Measurements from ENCODE around the gene RECQL.
A peak's percentile ranks its signal among the peaks of the same experiment; 100 is the strongest.

The RECQL gene

DNA sequence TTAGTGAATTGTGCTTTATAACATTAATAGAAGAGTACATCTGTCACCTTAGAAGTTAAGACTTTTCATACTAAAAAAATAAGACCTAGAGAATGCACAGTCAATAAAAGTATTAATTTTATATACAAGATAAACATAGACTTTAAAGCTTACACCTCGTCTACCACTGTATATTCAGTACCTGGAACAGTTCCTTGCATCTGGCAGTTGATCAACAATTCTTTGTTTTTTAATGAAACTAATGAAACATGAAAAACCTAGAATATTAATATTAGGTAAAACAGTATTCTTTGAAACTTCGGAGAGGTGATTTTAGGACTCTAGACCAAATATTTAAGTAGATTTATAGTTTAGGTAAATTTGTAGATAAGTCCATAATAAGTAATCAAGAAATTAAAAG, 4.5 kb upstream of the RECQL start:
- CTCF ChIA-PET, result interaction anchor here (0.9 to 1.1 kb wide), 3 partner anchors 22 to 67 kb away, joined by 3 to 4 read pairs (median 3); no protein-coding TSS in a partner anchor
- Histone ChIP-seq H3K27ac (ENCODE audit: insufficient read depth in 1 of 2, low read depth in 1 of 2, low read length in 2 of 2, poor library complexity in 1 of 2, severe bottlenecking in 2 of 2) (no peak overlapping the region), H3K36me3 (ENCODE audit: control insufficient read depth in 4 of 4, insufficient read depth in 4 of 4, low read length in 3 of 4) (peaks cover 2 to 11% (median 8%) of the 10 kb centered on the region in 4 experiments), H3K27me3 (replicated peaks in 2 of 5; ENCODE audit: control insufficient read depth in 4 of 5, insufficient read depth in 5 of 5, low read length in 4 of 5) (no peaks in the 10 kb centered on the region), H3K4me1 (ENCODE audit: control extremely low read depth in 1 of 4, control insufficient read depth in 4 of 4, insufficient read depth in 4 of 4, low read length in 3 of 4) (peaks cover 7 to 20% (median 11%) of the 10 kb centered on the region in 4 experiments), H3K9me3 (ENCODE audit: control extremely low read depth in 1 of 5, control insufficient read depth in 4 of 5, insufficient read depth in 2 of 5, low read depth in 1 of 5, low read length in 4 of 5) (no peaks in the 10 kb centered on the region), H3K4me3 (ENCODE audit: control insufficient read depth in 1 of 7, extremely low read depth in 1 of 7, insufficient read depth in 4 of 7, low read depth in 2 of 7, low read length in 6 of 7) (no peak overlapping the region)
- DNase-seq, result no peak
- no CpG with 5 or more reads among the region's 2 CpGs for WGBS (ENCODE audit: insufficient coverage)
- POLR2A ChIA-PET, result interaction anchor here (0.5 kb wide), 1 partner anchor 26 kb away, joined by 4 read pairs; no protein-coding TSS in a partner anchor

DNA sequence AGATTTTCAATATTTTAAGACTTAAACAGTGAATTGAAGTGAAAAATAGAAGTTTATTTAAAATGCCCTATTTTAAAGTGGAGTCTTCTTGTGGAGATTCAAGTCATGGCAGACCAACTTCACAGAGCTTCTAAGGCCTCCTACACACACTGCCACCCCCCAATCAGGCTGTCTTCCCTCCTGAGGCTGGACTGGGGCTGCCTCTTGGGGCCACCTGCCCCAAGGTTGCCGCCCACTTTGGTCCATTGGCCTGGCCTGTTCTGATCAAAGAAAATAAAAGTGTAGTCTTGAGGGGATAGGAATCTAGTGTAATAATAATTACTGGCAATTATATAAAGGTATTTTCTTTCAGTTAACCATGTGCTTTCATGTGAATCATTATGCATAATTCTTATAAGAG, 1.4 kb upstream of the RECQL start:
- no CpG with 5 or more reads among the region's 1 CpG for WGBS (ENCODE audit: insufficient coverage)
- H3K4me3 ChIP-seq (ENCODE audit: control insufficient read depth in 1 of 7, extremely low read depth in 1 of 7, insufficient read depth in 4 of 7, low read depth in 2 of 7, low read length in 6 of 7), result peak overlapping the region in 3 of 7 experiments; percentile 90 to 95 (median 94)
- no peaks in the 10 kb centered on the region for H3K27me3 ChIP-seq (replicated peaks in 2 of 5; ENCODE audit: control insufficient read depth in 4 of 5, insufficient read depth in 5 of 5, low read length in 4 of 5)
- POLR2A ChIA-PET, result no interaction called here
- H3K36me3 ChIP-seq (ENCODE audit: control insufficient read depth in 4 of 4, insufficient read depth in 4 of 4, low read length in 3 of 4), result peaks cover 0 to 7% (median 5%) of the 10 kb centered on the region in 4 experiments
- peaks cover 12 to 31% (median 21%) of the 10 kb centered on the region in 4 experiments for H3K4me1 ChIP-seq (ENCODE audit: control extremely low read depth in 1 of 4, control insufficient read depth in 4 of 4, insufficient read depth in 4 of 4, low read length in 3 of 4)
- CTCF ChIA-PET, result no interaction called here
- no peaks in the 10 kb centered on the region for H3K9me3 ChIP-seq (ENCODE audit: control extremely low read depth in 1 of 5, control insufficient read depth in 4 of 5, insufficient read depth in 2 of 5, low read depth in 1 of 5, low read length in 4 of 5)
- peak overlapping the region in 1 of 2 experiments; percentile 88 for H3K27ac ChIP-seq (ENCODE audit: insufficient read depth in 1 of 2, low read depth in 1 of 2, low read length in 2 of 2, poor library complexity in 1 of 2, severe bottlenecking in 2 of 2)
- DNase-seq, result no peak

DNA sequence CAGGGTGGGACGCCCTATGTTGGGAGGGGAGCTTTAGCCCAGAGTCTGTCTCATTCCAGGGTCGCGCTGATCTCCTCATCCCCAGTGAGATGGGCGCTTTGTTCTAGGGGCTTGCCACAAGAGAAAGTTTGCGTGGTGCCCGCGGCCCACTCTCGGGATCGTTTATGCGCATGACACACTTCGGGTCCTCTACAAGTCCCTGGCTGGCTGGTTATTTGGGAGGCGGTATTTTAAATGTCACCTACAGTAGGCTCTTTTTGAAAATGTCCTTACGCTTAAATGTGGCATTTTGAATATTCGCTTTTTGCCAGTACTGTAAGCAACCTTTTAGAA, 695 bp upstream of the RECQL start:
- Histone ChIP-seq H3K27ac (ENCODE audit: insufficient read depth in 1 of 2, low read depth in 1 of 2, low read length in 2 of 2, poor library complexity in 1 of 2, severe bottlenecking in 2 of 2) (peak overlapping the region; percentile 78 to 88), H3K36me3 (ENCODE audit: control insufficient read depth in 4 of 4, insufficient read depth in 4 of 4, low read length in 3 of 4) (peaks cover 1 to 13% (median 7%) of the 10 kb centered on the region in 4 experiments), H3K27me3 (replicated peaks in 2 of 5; ENCODE audit: control insufficient read depth in 4 of 5, insufficient read depth in 5 of 5, low read length in 4 of 5) (no peaks in the 10 kb centered on the region), H3K4me3 (ENCODE audit: control insufficient read depth in 1 of 7, extremely low read depth in 1 of 7, insufficient read depth in 4 of 7, low read depth in 2 of 7, low read length in 6 of 7) (peak overlapping the region; percentile 82 to 95 (median 90)), H3K9me3 (ENCODE audit: control extremely low read depth in 1 of 5, control insufficient read depth in 4 of 5, insufficient read depth in 2 of 5, low read depth in 1 of 5, low read length in 4 of 5) (no peaks in the 10 kb centered on the region), H3K4me1 (ENCODE audit: control extremely low read depth in 1 of 4, control insufficient read depth in 4 of 4, insufficient read depth in 4 of 4, low read length in 3 of 4) (peaks cover 12 to 31% (median 21%) of the 10 kb centered on the region in 4 experiments)
- peak; percentile 31 to 66 (median 54) for DNase-seq
- ChIA-PET POLR2A (interaction anchor here (1.0 to 1.6 kb wide), 2 partner anchors 10 to 25 kb away, joined by 5 to 6 read pairs; no protein-coding TSS in a partner anchor), CTCF (no interaction called here)
- WGBS (ENCODE audit: insufficient coverage), result under 1% methylated on average over 14 of the region's 14 CpGs

DNA sequence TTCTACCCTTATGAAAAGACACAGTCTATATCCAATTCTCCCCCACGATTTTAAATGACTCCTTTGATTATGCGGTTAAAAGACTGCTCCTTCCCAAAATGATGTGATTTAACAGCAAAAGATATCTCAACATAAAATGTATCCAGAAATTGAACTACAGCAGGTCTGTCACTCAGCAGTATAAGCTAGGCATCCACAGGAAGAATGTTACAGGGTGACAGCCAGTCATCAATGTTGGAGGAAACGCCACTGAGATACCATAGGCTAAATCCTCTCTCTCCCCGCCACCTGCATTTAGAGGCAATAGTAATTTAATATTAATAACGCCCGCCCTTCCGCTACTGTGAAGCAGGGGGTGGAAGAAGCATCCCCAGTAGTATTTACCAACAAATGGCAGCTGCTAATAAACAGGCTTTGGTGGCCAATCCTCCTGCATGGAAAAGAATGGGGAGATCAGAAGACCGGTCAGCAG, 613 bp downstream of the RECQL start:
- no peak for DNase-seq
- ChIA-PET POLR2A (interaction anchor here (1.0 to 1.6 kb wide), 2 partner anchors 9 to 27 kb away, joined by 5 to 6 read pairs; no protein-coding TSS in a partner anchor), CTCF (no interaction called here)
- Histone ChIP-seq H3K9me3 (ENCODE audit: control extremely low read depth in 1 of 5, control insufficient read depth in 4 of 5, insufficient read depth in 2 of 5, low read depth in 1 of 5, low read length in 4 of 5) (no peaks in the 10 kb centered on the region), H3K27me3 (replicated peaks in 2 of 5; ENCODE audit: control insufficient read depth in 4 of 5, insufficient read depth in 5 of 5, low read length in 4 of 5) (no peaks in the 10 kb centered on the region), H3K36me3 (ENCODE audit: control insufficient read depth in 4 of 4, insufficient read depth in 4 of 4, low read length in 3 of 4) (peaks cover 13 to 25% (median 18%) of the 10 kb centered on the region in 4 experiments), H3K4me1 (ENCODE audit: control extremely low read depth in 1 of 4, control insufficient read depth in 4 of 4, insufficient read depth in 4 of 4, low read length in 3 of 4) (peaks cover 12 to 31% (median 21%) of the 10 kb centered on the region in 4 experiments), H3K4me3 (ENCODE audit: control insufficient read depth in 1 of 7, extremely low read depth in 1 of 7, insufficient read depth in 4 of 7, low read depth in 2 of 7, low read length in 6 of 7) (peak overlapping the region; percentile 82 to 95 (median 90)), H3K27ac (ENCODE audit: insufficient read depth in 1 of 2, low read depth in 1 of 2, low read length in 2 of 2, poor library complexity in 1 of 2, severe bottlenecking in 2 of 2) (peak overlapping the region; percentile 22 to 78)
- 0% methylated on average over 3 of the region's 8 CpGs for WGBS (ENCODE audit: insufficient coverage)

DNA sequence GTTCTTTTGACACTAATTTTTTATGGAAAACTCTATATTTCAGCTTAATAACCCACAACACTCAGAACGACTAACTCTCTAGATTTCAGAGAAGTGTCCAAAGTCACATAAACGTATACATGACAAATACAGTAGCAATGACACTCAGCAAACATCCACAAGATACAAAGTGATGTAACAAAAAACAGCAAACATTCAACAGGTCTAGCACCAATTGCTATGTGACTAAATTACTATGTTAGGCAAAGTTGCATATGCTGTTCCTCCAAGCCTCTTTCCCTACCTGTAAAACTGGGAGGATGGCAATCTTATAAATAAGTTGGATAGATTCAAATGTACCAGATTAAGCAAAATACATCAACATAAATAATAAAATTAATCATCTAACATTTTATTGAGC, 1.7 kb downstream of the RECQL start:
- POLR2A ChIA-PET, result no interaction called here
- 100% methylated on average over 1 of the region's 2 CpGs for WGBS (ENCODE audit: insufficient coverage)

DNA sequence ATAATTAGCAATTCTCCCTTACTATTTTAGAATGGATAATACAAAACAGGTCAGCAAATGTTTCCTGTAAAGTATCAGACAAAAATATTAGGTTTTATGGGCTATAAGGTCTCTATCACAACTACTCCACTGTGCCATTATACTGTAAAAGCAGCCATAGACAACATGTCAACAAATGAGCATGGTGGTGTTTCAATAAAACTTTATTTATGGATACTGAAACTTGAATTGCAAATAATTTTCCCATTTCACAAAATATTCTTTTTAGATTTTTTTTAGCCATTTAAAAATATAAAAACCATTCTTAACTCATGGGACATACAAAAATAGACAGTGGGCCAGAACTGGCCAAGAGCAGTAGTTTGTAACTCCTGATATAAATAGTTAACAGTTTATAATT, 15.4 kb downstream of the RECQL start:
- H3K27ac ChIP-seq (ENCODE audit: insufficient read depth in 1 of 2, low read depth in 1 of 2, low read length in 2 of 2, poor library complexity in 1 of 2, severe bottlenecking in 2 of 2), result no peak overlapping the region
- H3K36me3 ChIP-seq (ENCODE audit: control insufficient read depth in 4 of 4, insufficient read depth in 4 of 4, low read length in 3 of 4), result peaks cover 12 to 48% (median 32%) of the 10 kb centered on the region in 4 experiments
- no peaks in the 10 kb centered on the region for H3K27me3 ChIP-seq (replicated peaks in 2 of 5; ENCODE audit: control insufficient read depth in 4 of 5, insufficient read depth in 5 of 5, low read length in 4 of 5)
- CTCF ChIA-PET, result no interaction called here
- H3K9me3 ChIP-seq (ENCODE audit: control extremely low read depth in 1 of 5, control insufficient read depth in 4 of 5, insufficient read depth in 2 of 5, low read depth in 1 of 5, low read length in 4 of 5), result no peaks in the 10 kb centered on the region
- H3K4me3 ChIP-seq (ENCODE audit: control insufficient read depth in 1 of 7, extremely low read depth in 1 of 7, insufficient read depth in 4 of 7, low read depth in 2 of 7, low read length in 6 of 7), result no peak overlapping the region
- H3K4me1 ChIP-seq (ENCODE audit: control extremely low read depth in 1 of 4, control insufficient read depth in 4 of 4, insufficient read depth in 4 of 4, low read length in 3 of 4), result no peaks in the 10 kb centered on the region
- POLR2A ChIA-PET, result no interaction called here
- no peak for DNase-seq

More for the DNA sequence above, 1.7 kb downstream of the RECQL start:
- H3K4me3 ChIP-seq (ENCODE audit: control insufficient read depth in 1 of 7, extremely low read depth in 1 of 7, insufficient read depth in 4 of 7, low read depth in 2 of 7, low read length in 6 of 7), result no peak overlapping the region
- H3K9me3 ChIP-seq (ENCODE audit: control extremely low read depth in 1 of 5, control insufficient read depth in 4 of 5, insufficient read depth in 2 of 5, low read depth in 1 of 5, low read length in 4 of 5), result no peaks in the 10 kb centered on the region
- no peaks in the 10 kb centered on the region for H3K27me3 ChIP-seq (replicated peaks in 2 of 5; ENCODE audit: control insufficient read depth in 4 of 5, insufficient read depth in 5 of 5, low read length in 4 of 5)
- no peak for DNase-seq
- CTCF ChIA-PET, result no interaction called here
- no peak overlapping the region for H3K27ac ChIP-seq (ENCODE audit: insufficient read depth in 1 of 2, low read depth in 1 of 2, low read length in 2 of 2, poor library complexity in 1 of 2, severe bottlenecking in 2 of 2)
- peaks cover 13 to 32% (median 23%) of the 10 kb centered on the region in 4 experiments for H3K36me3 ChIP-seq (ENCODE audit: control insufficient read depth in 4 of 4, insufficient read depth in 4 of 4, low read length in 3 of 4)
- H3K4me1 ChIP-seq (ENCODE audit: control extremely low read depth in 1 of 4, control insufficient read depth in 4 of 4, insufficient read depth in 4 of 4, low read length in 3 of 4), result peaks cover 12 to 31% (median 21%) of the 10 kb centered on the region in 4 experiments

DNA sequence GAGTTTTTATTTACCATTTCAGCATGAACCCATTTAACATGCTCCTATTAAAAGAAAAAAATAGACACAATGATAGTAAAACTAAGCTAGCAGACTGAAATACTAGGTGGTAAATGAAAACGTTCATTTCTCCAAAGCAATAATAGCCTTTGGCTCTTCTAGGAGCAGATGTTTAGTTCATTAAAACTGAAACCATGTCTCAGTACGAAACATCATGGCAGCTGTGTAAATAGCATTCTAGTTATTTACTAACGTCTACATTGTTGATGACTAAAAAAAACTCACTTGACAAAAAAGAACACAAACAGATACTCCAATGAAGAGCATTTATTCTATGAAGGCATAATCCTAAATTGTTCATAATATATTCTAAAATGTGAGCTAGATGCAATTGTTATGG, 17.9 kb downstream of the RECQL start:
- Histone ChIP-seq H3K4me3 (ENCODE audit: control insufficient read depth in 1 of 7, extremely low read depth in 1 of 7, insufficient read depth in 4 of 7, low read depth in 2 of 7, low read length in 6 of 7) (no peak overlapping the region), H3K4me1 (ENCODE audit: control extremely low read depth in 1 of 4, control insufficient read depth in 4 of 4, insufficient read depth in 4 of 4, low read length in 3 of 4) (peaks cover 0 to 6% (median 2%) of the 10 kb centered on the region in 4 experiments), H3K27me3 (replicated peaks in 2 of 5; ENCODE audit: control insufficient read depth in 4 of 5, insufficient read depth in 5 of 5, low read length in 4 of 5) (no peaks in the 10 kb centered on the region), H3K27ac (ENCODE audit: insufficient read depth in 1 of 2, low read depth in 1 of 2, low read length in 2 of 2, poor library complexity in 1 of 2, severe bottlenecking in 2 of 2) (no peak overlapping the region), H3K36me3 (ENCODE audit: control insufficient read depth in 4 of 4, insufficient read depth in 4 of 4, low read length in 3 of 4) (peaks cover 8 to 50% (median 35%) of the 10 kb centered on the region in 4 experiments), H3K9me3 (ENCODE audit: control extremely low read depth in 1 of 5, control insufficient read depth in 4 of 5, insufficient read depth in 2 of 5, low read depth in 1 of 5, low read length in 4 of 5) (no peaks in the 10 kb centered on the region)
- ChIA-PET CTCF (no interaction called here), POLR2A (no interaction called here)
- no CpG with 5 or more reads among the region's 3 CpGs for WGBS (ENCODE audit: insufficient coverage)
- no peak for DNase-seq

All from common myeloid progenitor, CD34-positive (primary cell).